ENCODE data around the gene SMC5.
"Not testable (repeated sequence)": the region's sequence is repeated elsewhere in the genome, so short reads cannot be mapped to it uniquely, and the experiment has no call there.

SMC5 gene

DNA sequence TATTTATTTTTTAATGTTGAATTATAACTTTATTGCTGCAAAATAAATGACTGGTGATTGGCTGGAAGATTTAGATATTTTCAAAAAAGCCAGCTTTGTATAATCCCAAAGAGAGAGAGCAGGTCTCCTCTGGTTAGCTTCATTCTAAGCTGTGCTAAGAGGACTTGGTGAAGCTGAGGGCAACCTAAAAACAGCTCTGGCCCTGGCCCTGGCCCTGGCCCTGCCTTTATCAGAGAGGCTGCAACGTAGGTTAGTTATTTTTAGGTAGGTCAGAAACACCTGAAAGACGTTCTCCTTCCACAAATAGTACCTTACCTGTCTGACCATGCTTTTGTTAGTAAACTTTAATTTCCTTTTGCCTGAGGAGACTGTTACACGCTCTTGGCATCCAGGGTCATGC lies 97.0 kb downstream of the SMC5 start:
- no peak overlapping the region for H3K4me3 ChIP-seq (ENCODE audit: low read depth, low read length)

DNA sequence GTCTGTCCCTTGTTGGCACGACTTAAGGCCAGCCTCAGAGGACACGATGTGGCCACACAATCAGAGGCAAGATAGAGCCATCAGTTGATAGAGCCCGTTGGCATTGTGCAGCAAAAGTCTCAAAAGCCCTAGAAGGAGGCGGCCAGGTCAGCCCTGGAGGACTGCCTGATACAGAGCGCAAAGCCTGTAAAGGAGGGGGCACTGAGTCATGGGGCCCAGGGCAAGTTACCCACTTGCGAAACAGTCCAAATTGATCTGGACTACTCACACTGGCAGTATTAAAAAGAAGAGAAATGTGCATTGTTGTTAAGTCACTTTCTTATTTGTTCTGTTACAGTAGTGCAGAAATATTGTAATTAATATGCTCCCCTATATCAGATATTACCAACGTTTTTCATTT lies 104.2 kb downstream of the SMC5 start:
- no peak overlapping the region for H3K4me3 ChIP-seq (ENCODE audit: low read depth, low read length)

GRCh38 chr9:70363760-70364159 lies 105.0 kb downstream of the SMC5 start:
- no peak overlapping the region for H3K4me3 ChIP-seq (ENCODE audit: low read depth, low read length)

DNA sequence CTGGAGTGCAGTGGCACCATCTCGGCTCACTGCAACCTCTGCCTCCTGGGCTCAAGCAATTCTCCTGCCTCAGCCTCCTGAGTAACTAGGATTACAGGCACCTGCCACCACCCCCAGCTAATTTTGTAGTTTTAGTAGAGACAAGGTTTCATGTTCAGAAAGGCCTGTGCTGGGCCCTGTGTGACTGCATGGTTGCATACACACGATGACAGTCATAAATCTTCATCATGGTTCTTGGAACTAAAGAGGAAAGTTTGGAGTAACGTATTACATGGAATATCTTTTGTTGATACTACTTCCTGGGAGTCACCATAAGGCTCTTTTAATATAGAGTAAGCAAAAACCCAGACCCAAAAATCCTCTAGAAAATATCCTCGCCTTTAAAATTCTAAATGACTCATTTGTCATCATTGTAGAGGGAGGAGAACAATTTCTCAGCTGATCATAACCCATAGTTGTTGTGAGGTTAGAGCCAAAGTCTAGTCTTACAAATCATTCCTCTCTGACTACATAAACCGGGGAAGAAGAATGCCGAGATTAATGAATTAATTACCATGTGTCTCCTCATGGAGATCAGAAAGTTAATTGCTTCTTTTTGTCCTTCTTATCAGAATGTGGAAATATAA lies 108.6 kb downstream of the SMC5 start:
- no peak overlapping the region for H3K4me3 ChIP-seq (ENCODE audit: low read depth, low read length)

GRCh38 chr9:70374962-70375618 lies 116.3 kb downstream of the SMC5 start:
- no peak overlapping the region for H3K4me3 ChIP-seq (ENCODE audit: low read depth, low read length)

DNA sequence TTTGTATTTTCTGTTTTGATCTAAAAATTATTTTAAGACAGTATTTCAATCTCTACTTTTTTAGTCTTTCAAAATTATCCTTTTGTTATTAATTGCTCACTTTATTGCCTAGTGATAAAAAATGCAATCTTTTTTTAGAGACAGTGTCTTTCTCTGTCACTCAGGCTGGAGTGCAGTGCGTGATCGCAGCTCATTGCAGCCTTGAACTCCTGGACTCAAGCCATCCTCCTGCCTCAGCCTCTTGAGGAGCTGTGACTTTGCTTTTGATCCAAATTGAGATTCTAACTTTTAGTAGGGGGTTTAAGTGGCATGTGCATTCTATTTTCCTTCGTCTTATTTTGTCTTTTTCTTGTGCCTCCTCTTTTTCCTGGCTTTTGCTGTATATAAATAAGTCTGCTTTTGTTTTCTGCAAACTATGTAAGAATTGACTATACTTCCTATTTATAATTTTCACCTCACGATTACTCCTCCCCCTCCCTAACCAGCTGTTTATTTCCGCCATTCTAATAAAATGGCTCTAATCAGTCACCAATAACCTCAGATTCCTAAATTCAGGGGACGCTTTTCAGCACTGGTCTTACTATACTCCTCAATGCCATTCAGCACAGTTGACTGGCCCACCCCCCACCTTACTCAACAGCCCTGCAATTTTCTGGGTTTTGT lies 123.4 kb downstream of the SMC5 start:
- H3K4me3 ChIP-seq (ENCODE audit: low read depth, low read length), result no peak overlapping the region

DNA sequence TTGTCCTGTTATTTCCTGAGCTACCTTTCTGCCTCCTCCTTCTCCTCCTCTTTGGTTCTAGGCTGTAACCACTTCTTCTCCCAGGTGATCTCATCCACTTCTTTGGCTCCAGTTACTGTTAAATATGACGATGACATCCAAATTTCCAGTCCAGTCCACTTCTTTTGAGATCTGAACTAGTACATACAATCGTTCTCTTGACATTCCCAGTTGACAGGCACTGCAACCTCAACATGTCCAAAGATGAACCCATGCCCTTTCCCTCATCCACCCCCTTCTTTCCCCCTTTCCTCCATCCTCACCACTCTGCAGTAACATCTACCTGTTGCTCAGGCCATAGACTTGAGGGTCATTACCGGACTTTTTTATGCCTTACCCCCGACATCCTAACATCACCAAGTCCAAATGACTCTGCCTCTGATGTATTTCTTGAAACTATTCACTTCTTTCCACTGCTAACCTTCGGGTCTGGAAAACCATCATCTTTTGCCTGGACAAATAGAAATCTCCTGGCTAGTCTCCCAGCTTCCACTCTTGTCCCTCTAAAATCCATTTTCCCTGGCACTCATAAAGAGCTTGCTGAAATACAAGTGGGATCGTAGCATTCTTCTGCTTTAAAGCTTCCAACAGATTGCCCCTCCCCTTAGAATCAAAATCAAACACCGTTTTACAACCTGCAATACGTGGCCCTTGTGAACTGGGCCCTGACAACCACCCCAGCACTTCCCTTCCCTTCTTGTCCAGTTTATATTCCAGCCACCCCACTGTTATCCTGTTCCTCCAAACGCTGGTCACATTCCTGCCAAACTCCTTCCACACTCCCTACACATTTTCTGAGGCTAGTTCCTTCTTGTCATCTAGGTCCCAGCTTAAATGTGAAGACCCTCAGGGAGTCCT lies 124.2 kb downstream of the SMC5 start:
- H3K4me3 ChIP-seq (ENCODE audit: low read depth, low read length), result no peak overlapping the region

DNA sequence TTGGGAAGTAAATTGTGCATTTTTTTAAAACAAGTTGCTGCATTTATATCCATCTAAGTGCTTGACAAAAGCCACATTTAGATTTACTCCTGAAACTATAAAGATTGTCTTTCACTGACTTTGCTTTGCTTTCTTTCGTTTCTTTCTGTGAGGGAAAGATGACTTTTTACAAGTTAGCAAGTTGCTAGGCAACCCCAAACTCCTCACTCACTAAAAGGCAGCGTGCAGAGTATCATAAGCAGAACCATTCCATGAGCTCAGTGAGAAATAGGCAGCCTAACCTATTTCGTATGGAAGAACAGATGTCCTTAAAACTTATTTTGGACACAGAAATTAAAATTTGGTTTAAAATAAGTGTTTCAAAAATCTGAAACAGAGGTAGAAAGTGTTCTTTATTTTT lies 126.6 kb downstream of the SMC5 start:
- H3K4me3 ChIP-seq (ENCODE audit: low read depth, low read length), result no peak overlapping the region

DNA sequence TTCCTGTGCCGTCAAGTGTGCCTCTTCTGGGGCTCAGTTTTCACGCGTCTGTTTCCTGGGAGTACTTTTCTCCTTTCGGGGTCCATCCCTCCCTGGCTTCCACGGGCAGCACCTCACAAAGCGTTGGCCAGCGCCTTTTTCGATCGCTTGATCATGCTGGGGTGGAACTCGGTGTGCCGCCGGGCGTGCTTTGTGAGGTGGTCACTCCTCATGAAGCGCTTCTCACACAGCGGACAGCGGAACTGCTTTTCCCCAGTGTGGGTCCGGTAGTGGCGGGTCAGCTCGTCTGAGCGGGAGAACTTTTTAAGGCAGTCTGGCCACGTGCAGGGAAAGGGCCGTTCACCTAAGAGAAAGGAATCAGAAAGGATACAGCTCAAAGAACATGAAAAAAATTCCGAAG lies 128.9 kb downstream of the SMC5 start:
- no peak overlapping the region for H3K4me3 ChIP-seq (ENCODE audit: low read depth, low read length)

DNA sequence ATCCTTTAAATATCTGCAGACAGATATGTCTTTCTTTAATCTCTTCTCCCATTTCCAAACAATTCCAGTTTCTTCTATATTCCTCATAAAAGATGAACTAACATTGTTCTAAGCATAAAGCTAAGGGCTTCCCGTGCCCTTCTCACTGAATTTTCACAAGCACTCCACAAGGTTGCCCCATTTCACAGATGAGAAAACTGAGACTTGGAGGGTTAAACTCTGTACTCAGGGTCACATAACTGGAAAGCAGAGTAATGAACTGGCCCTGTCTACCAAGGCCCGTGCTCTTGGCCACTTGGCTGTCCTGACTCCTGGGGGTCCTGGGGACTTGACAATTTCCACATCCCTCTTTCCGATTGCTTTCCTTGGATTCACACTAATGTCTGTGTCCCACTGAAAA lies 130.4 kb downstream of the SMC5 start:
- no peak overlapping the region for H3K4me3 ChIP-seq (ENCODE audit: low read depth, low read length)

- no peak overlapping the region for H3K4me3 ChIP-seq (ENCODE audit: low read depth, low read length)
Observed at GRCh38 chr9:70389621-70390266, 131.0 kb downstream of the SMC5 start.

- no peak overlapping the region for H3K4me3 ChIP-seq (ENCODE audit: low read depth, low read length)
Observed at GRCh38 chr9:70390933-70391341, 132.2 kb downstream of the SMC5 start.

DNA sequence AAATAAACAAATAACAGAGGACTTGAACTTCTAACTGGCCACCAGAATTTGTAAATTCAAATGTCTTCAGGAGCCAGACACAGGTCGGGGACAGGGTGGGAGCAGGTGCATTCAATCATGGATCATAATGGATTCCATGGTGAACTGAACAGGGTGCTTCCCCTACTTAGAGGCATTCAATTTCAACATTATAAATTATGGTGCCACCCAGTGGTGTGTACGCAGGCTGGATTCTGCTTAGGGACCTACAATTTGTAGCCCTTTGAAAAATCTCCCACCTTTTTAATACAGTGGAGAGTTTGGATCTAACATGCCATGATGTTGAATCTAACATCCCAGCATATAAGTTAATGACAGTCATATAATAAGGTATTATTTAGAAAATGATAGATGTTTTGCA lies 133.4 kb downstream of the SMC5 start:
- no peak overlapping the region for H3K4me3 ChIP-seq (ENCODE audit: low read depth, low read length)

- no peak overlapping the region for H3K4me3 ChIP-seq (ENCODE audit: low read depth, low read length)
Observed at GRCh38 chr9:70392850-70393249, 134.1 kb downstream of the SMC5 start.

DNA sequence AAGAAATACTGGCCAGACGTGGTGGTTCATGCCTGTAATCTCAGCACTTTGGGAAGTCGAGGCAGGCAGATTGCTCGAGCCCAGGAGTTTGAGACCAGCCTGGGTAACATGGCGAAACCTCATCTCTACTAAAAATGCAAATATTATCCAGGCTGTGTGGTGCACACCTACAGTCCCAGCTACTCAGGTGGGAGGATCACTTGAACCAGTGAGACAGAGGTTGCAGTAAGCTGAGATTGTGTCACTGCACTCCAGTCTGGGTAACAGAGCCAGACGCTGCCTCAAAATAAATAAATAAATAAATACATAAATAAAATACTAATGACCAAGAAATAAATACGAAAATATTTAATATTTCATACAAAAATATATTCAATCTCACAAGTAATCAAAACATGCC lies 136.9 kb downstream of the SMC5 start:
- H3K4me3 ChIP-seq (ENCODE audit: low read depth, low read length), result no peak overlapping the region

DNA sequence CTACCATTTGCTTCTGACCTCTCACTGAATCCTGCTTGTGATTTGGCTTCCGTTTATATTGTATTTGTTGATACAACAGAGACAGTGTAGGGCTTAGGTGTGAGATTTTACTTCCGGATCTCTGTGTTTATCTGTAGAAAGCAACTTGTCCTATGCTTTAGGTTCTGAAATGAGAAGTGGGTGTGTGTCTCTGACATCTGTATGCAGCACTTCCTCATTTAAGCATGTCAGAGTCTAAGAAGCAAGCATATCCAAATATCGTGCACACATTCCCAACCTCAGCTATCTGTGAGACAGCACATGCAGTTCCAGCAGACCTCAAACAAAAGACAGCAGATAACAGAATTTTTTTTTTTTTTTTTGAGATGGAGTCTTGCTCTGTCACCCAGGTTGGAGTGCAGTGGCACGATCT lies 139.4 kb downstream of the SMC5 start:
- H3K4me3 ChIP-seq (ENCODE audit: low read depth, low read length), result no peak overlapping the region

GRCh38 chr9:70399141-70399540 lies 140.4 kb downstream of the SMC5 start:
- H3K4me3 ChIP-seq (ENCODE audit: low read depth, low read length), result no peak overlapping the region

DNA sequence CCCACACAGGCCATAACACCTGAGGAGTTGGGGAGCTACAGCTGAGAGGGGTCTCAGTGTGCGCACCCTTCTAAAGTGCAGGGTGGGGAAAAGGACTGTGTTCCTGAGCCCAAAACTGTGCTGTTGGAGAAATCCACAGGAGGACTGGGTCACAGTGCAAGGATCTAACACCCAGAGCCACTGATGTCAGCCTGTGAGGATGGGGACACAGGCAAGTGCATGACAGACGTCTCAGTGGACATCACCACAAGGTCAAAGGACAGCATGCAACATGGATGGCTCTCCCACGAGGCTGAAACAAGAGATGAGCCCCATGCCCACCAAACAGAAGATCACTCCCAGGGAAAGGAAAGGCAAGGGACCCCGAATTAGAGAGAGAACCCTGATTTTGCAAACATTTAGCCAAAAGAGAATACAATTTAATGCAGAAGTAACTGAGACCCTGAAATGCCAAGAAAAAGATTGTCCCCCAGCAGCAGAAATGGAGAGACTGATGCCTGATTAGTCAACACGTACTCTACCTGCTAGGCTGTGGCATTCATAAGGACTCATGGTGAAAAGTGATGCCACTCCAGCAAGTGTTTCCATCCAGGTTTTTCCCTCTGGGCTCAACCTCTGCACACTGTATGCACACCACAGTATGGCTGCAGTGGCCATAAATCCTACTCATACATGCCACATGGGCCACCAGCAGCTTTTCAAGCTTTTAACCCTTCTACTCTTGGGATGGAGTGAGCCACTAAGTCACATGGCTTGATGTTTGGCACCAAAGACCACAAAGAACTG lies 141.5 kb downstream of the SMC5 start:
- no peak overlapping the region for H3K4me3 ChIP-seq (ENCODE audit: low read depth, low read length)

DNA sequence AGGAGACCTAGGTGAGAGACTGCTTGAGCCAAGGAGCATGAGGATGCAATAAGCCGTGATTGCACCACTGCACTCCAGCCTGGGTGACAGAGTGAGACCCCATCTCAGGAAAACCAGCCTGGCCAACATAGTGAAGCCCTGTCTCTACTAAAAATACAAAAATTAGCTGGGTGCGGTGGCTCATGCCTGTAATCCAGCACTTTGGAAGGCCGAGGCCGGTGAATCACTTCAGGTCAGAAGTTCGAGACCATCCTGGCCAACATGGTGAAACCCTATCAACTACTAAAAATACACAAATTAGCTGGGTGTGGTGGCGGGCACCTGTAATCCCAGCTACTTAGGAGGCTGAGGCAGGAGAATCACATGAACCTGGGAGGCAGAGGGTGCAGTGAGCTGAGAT lies 142.5 kb downstream of the SMC5 start:
- H3K4me3 ChIP-seq (ENCODE audit: low read depth, low read length), result not testable (repeated sequence)

GRCh38 chr9:70402213-70402612 lies 143.4 kb downstream of the SMC5 start:
- H3K4me3 ChIP-seq (ENCODE audit: low read depth, low read length), result no peak overlapping the region

Measured in iPS-11a (cell line).